WTC11 (cell line): Measurements from ENCODE around the gene CLIP2. TPM values are rescaled to one million over a fixed set of nuclear protein-coding genes. Genes with fewer than 3 reads are reported as not detected.

Experiments
- ATAC-seq: fragments of 200-7000 bp; cut with Tn5 transposase; 2 replicates; pipeline ENCODE4 v1.10.0; 2021; ENCODE audit warnings: mild to moderate bottlenecking, moderate library complexity
- CTCF ChIA-PET: fragments of 300-600 bp; sonication (Branson Sonifier 250); formaldehyde crosslinking; loops from one replicate; lab custom pipeline; 2021; ENCODE audit warnings: antibody characterized with exemption; lab: Charles Lee
- POLR2A ChIA-PET: fragments of 350-600 bp; sonication (Branson Sonifier 250); formaldehyde crosslinking; loops from one replicate; lab custom pipeline; 2021; ENCODE audit warnings: antibody characterized with exemption; lab: Charles Lee
- DNase-seq: peaks from one replicate; pipeline ENCODE4 v3.0.0; 2021; ENCODE audit warnings: low spot score
- H3K27ac Mint-ChIP-seq: 2 replicates; pipeline ENCODE4 v1.8.0; 2021; ENCODE audit warnings: mixed read lengths
- H3K27me3 Mint-ChIP-seq: 2 replicates; pipeline ENCODE4 v1.8.0; 2021; ENCODE audit warnings: low read depth, mild to moderate bottlenecking, moderate library complexity, mixed read lengths
- H3K36me3 Mint-ChIP-seq: 2 replicates; pipeline ENCODE4 v1.8.0; 2021; ENCODE audit warnings: mixed read lengths
- H3K4me1 Mint-ChIP-seq: 2 replicates; pipeline ENCODE4 v1.8.0; 2022; ENCODE audit warnings: mixed read lengths
- H3K4me3 Mint-ChIP-seq: 2 replicates; pipeline ENCODE4 v1.8.0; 2021; ENCODE audit warnings: mild to moderate bottlenecking, moderate library complexity, mixed read lengths
- H3K9me3 Mint-ChIP-seq: 2 replicates; pipeline ENCODE4 v1.8.0; 2021; ENCODE audit warnings: mixed read lengths
- CBFB ChIP-seq: sonication (generic); formaldehyde crosslinking; IDR thresholded peaks from 2 replicates; pipeline ENCODE4 v1.8.1; 2022; ENCODE audit warnings: mild to moderate bottlenecking, low read depth, missing genetic modification reagents
- ESRRA ChIP-seq: sonication (generic); formaldehyde crosslinking; IDR thresholded peaks from 2 replicates; pipeline ENCODE4 v1.8.1; 2022; ENCODE audit warnings: mild to moderate bottlenecking, missing genetic modification reagents, borderline replicate concordance
- GTF2I ChIP-seq: fragments of 250-450 bp; sonication (Bioruptor Pico); conservative IDR thresholded peaks from 2 replicates; pipeline ENCODE4 v1.4.0; 2021; ENCODE audit warnings: mild to moderate bottlenecking
- JAZF1 ChIP-seq: fragments of 250-450 bp; sonication (Bioruptor Pico); IDR thresholded peaks from 2 replicates; pipeline ENCODE4 v1.9.0; 2021; ENCODE audit warnings: moderate library complexity, mild to moderate bottlenecking, inconsistent platforms
- RELA ChIP-seq: sonication (generic); formaldehyde crosslinking; IDR thresholded peaks from 2 replicates; pipeline ENCODE4 v1.8.1; 2022; ENCODE audit warnings: missing genetic modification reagents, mild to moderate bottlenecking, borderline replicate concordance
- ZNF121 ChIP-seq: sonication (generic); formaldehyde crosslinking; IDR thresholded peaks from 2 replicates; pipeline ENCODE4 v1.8.0; 2023; ENCODE audit warnings: missing genetic modification reagents
- total RNA-seq: library from RNA; stranded (reverse); gene quantifications from 3 replicates; pipeline ENCODE4 v1.2.3, GENCODE V29; 2021
- TF ChIP-seq, protein P1 (sequence below): sonication (generic); formaldehyde crosslinking; IDR thresholded peaks from 2 replicates; pipeline ENCODE4 v1.8.0; 2022; ENCODE audit warnings: mild to moderate bottlenecking, missing genetic modification reagents
- TF ChIP-seq, protein P2 (sequence below): sonication (generic); formaldehyde crosslinking; IDR thresholded peaks from 2 replicates; pipeline ENCODE4 v1.8.1; 2023; ENCODE audit warnings: mild to moderate bottlenecking, missing genetic modification reagents
- TF ChIP-seq, protein P3 (sequence below): sonication (generic); formaldehyde crosslinking; IDR thresholded peaks from 2 replicates; pipeline ENCODE4 v1.8.1; 2022; ENCODE audit warnings: missing genetic modification reagents, borderline replicate concordance

The CLIP2 gene
- total RNA-seq, 1 experiment from 2014 or later, result 48.1 TPM

DNA sequence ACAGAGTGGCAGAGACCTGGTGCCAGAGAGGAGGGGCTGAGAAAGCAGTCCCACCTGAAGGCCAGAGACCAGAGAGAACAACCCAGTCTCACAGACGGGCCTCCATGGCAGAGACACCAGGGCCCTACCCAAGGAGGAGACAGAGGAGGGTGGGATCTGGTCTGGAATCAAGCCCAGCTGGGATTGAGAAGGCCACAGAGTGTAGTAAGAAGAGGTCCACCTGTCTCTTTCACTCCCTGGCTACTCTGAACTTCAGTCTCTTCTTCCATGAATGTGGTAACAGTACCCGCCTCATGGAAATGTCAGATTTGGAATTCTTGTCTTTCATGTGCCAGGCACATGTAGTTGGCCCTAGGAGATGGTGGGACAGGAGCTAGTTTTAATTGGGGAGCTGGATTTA is 55.6 kb downstream of the CLIP2 start (continued):
- TF ChIP-seq, protein P1, sequence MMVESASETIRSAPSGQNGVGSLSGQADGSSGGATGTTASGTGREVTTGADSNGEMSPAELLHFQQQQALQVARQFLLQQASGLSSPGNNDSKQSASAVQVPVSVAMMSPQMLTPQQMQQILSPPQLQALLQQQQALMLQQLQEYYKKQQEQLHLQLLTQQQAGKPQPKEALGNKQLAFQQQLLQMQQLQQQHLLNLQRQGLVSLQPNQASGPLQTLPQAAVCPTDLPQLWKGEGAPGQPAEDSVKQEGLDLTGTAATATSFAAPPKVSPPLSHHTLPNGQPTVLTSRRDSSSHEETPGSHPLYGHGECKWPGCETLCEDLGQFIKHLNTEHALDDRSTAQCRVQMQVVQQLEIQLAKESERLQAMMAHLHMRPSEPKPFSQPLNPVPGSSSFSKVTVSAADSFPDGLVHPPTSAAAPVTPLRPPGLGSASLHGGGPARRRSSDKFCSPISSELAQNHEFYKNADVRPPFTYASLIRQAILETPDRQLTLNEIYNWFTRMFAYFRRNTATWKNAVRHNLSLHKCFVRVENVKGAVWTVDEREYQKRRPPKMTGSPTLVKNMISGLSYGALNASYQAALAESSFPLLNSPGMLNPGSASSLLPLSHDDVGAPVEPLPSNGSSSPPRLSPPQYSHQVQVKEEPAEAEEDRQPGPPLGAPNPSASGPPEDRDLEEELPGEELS (CRISPR knock-in tag), result no peak

- H3K4me3 Mint-ChIP-seq, result no peak overlapping the region
- ATAC-seq, result no peak
- ChIA-PET POLR2A (no interaction called here), CTCF (interaction anchor here (1.8 kb wide), 1 partner anchor 140 kb away, joined by 4 read pairs; no protein-coding TSS in a partner anchor)
- H3K36me3 Mint-ChIP-seq, result peaks cover 18% of the 10 kb centered on the region
- no peaks in the 10 kb centered on the region for H3K4me1 Mint-ChIP-seq
- H3K27me3 Mint-ChIP-seq, result no peaks in the 10 kb centered on the region
- no peak overlapping the region for H3K27ac Mint-ChIP-seq
- peak; percentile 3; the same call in 1 of the 2 replicates for TF ChIP-seq ZNF121 (CRISPR knock-in tag)
- no peak for TF ChIP-seq GTF2I (CRISPR knock-in tag)
- no peak for DNase-seq
- no peaks in the 10 kb centered on the region for H3K9me3 Mint-ChIP-seq
Observed at GRCh38 chr7:74345970-74346369, 56.8 kb downstream of the CLIP2 start.

DNA sequence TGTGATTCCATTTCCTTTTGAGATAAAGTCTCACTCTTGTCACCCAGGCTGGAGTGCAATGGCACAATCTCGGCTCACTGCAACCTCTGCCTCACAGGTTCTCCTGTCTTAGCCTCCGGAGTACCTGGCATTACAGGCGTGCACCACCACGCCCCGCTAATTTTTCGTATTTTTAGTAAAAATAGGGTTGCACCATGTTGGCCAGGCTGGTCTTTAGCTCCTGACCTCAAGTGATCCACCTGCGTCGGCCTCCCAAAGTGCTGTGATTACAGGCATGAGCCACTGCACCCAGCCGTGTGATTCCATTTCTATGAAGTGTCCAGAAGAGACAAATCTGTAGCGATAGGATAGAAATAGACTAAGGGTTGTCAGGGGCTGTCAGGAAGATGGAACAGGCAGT is 60.4 kb downstream of the CLIP2 start:
- no peaks in the 10 kb centered on the region for H3K9me3 Mint-ChIP-seq
- ChIA-PET CTCF (no interaction called here), POLR2A (no interaction called here)
- no peaks in the 10 kb centered on the region for H3K4me1 Mint-ChIP-seq
- no peak overlapping the region for H3K27ac Mint-ChIP-seq
- DNase-seq (no peak), ATAC-seq (no peak)
- no peak overlapping the region for H3K4me3 Mint-ChIP-seq
- H3K27me3 Mint-ChIP-seq, result no peaks in the 10 kb centered on the region
- H3K36me3 Mint-ChIP-seq, result peaks cover 16% of the 10 kb centered on the region
- TF ChIP-seq RELA (CRISPR knock-in tag), result no peak
- no peak for TF ChIP-seq ESRRA (CRISPR knock-in tag)
- TF ChIP-seq GTF2I (CRISPR knock-in tag), result no peak
- TF ChIP-seq, protein P2, sequence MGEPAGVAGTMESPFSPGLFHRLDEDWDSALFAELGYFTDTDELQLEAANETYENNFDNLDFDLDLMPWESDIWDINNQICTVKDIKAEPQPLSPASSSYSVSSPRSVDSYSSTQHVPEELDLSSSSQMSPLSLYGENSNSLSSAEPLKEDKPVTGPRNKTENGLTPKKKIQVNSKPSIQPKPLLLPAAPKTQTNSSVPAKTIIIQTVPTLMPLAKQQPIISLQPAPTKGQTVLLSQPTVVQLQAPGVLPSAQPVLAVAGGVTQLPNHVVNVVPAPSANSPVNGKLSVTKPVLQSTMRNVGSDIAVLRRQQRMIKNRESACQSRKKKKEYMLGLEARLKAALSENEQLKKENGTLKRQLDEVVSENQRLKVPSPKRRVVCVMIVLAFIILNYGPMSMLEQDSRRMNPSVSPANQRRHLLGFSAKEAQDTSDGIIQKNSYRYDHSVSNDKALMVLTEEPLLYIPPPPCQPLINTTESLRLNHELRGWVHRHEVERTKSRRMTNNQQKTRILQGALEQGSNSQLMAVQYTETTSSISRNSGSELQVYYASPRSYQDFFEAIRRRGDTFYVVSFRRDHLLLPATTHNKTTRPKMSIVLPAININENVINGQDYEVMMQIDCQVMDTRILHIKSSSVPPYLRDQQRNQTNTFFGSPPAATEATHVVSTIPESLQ, result no peak
- TF ChIP-seq, protein P3, sequence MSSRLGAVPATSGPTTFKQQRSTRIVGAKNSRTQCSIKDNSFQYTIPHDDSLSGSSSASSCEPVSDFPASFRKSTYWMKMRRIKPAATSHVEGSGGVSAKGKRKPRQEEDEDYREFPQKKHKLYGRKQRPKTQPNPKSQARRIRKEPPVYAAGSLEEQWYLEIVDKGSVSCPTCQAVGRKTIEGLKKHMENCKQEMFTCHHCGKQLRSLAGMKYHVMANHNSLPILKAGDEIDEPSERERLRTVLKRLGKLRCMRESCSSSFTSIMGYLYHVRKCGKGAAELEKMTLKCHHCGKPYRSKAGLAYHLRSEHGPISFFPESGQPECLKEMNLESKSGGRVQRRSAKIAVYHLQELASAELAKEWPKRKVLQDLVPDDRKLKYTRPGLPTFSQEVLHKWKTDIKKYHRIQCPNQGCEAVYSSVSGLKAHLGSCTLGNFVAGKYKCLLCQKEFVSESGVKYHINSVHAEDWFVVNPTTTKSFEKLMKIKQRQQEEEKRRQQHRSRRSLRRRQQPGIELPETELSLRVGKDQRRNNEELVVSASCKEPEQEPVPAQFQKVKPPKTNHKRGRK (CRISPR knock-in tag), result no peak
- no peak for TF ChIP-seq CBFB (CRISPR knock-in tag)

DNA sequence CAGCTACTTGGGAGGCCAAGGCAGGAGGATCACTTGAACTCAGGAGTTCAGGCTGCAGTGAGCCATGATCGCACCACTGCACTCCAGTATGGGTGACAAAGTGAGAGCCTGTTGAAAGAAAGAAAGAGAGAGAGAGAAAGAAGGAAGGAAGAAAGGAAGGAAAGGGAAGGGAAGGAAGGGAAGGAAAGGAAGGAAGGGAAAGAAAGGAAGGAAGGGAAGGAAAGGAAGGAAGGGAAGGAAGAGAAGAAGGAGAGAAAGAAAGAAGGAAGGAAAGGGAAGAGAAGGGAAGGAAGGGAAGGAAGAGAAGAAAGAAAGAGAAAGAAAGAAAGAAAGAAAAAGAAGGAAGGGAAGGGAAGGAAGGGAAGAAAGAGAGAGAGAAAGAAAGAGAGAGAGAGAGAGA is 61.5 kb downstream of the CLIP2 start:
- TF ChIP-seq, protein P3 (CRISPR knock-in tag), result 0 out of 2 replicates have a peak, but pooled peaks have one; percentile 47
- no peak for TF ChIP-seq JAZF1 (CRISPR knock-in tag)
- ATAC-seq (no peak), DNase-seq (no peak)
- Mint-ChIP-seq H3K4me1 (no peaks in the 10 kb centered on the region), H3K27ac (peak overlapping the region; percentile 15; the same call in 1 of the 2 replicates), H3K27me3 (no peaks in the 10 kb centered on the region), H3K4me3 (no peak overlapping the region), H3K36me3 (peaks cover 22% of the 10 kb centered on the region), H3K9me3 (no peaks in the 10 kb centered on the region)
- ChIA-PET POLR2A (no interaction called here), CTCF (no interaction called here)
